Breast epithelium (tissue), 3 donors: Measurements from ENCODE around the gene UGT1A8.

Source experiments
- CTCF ChIP-seq, 3 donors: fragments of 450-650 bp; IDR thresholded peaks; one replicate each; pipeline ENCODE4 v1.5.1; 2016 to 2017; ENCODE audit warnings: antibody characterized with exemption in 3 of 3, mild to moderate bottlenecking in 3 of 3, moderate library complexity in 3 of 3
- POLR2A ChIP-seq: fragments of 450-650 bp; IDR thresholded peaks from one replicate; pipeline ENCODE4 v1.6.1; 2016; ENCODE audit warnings: antibody characterized with exemption, mild to moderate bottlenecking, moderate library complexity
- POLR2AphosphoS5 ChIP-seq, 3 donors: sonication (generic); formaldehyde crosslinking; IDR thresholded peaks; one replicate each; pipeline ENCODE4 v1.6.1; 2017; ENCODE audit warnings: antibody characterized with exemption in 3 of 3

GRCh38 chr2:233650981-233651380 is 33.5 kb downstream of the UGT1A8 start:
- no peak for TF ChIP-seq CTCF (IDR thresholded peaks at IDR 0.05)
- TF ChIP-seq POLR2A, result no peak
- no peak for TF ChIP-seq POLR2AphosphoS5 (IDR thresholded peaks at IDR 0.05)
